ENCODE measurements around the gene SIGLEC1.

Gene SIGLEC1

DNA sequence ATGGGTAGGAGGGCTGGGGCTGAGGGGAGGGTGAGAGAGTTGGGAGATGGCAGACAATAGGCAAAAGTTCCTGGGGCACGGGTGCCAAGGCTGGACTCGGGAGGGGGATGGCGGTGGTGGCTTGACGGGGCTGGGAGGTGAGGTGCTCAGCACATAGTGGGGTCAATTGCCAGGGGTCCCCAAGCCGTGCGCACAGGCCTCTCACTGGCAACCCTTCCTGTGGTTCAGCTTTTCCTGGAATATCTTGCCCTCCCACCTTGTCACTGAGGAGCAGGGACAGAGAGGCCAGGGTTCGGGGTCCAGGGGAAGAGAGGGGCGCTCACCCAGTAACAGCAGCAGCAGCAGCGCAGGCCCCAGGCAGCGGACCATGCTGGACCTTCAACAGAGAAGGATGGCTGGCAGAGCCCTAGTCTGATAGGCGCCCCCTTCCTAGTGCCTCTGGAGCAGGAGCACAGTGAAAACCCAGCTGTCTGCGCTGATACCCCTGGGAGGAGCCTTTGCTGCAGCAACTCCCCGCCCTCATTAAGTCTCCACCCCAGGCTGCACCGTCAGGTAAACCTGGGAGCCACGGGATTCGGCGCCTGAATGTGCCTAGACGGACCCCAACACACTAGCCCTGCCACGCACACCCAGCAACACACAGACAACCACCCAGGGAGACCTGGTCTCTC lies 49.2 kb downstream of the SIGLEC1 start, which contains the start of gene GFRA4:
GFRA4 (minus strand) TSS at position 369 of the 671 bp plus-strand sequence; CDS start at position 369, 0 bp downstream.
- TF ChIP-seq, protein P1, sequence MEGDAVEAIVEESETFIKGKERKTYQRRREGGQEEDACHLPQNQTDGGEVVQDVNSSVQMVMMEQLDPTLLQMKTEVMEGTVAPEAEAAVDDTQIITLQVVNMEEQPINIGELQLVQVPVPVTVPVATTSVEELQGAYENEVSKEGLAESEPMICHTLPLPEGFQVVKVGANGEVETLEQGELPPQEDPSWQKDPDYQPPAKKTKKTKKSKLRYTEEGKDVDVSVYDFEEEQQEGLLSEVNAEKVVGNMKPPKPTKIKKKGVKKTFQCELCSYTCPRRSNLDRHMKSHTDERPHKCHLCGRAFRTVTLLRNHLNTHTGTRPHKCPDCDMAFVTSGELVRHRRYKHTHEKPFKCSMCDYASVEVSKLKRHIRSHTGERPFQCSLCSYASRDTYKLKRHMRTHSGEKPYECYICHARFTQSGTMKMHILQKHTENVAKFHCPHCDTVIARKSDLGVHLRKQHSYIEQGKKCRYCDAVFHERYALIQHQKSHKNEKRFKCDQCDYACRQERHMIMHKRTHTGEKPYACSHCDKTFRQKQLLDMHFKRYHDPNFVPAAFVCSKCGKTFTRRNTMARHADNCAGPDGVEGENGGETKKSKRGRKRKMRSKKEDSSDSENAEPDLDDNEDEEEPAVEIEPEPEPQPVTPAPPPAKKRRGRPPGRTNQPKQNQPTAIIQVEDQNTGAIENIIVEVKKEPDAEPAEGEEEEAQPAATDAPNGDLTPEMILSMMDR (IDR thresholded peaks at IDR 0.05; ENCODE audit: low read depth, low read length): no peak
- no peak within 1 kb of the TSS for H3K4me3 ChIP-seq (ENCODE audit: low read depth, low read length)
